Measurements from ENCODE around the gene SDK1.

SDK1 gene

DNA sequence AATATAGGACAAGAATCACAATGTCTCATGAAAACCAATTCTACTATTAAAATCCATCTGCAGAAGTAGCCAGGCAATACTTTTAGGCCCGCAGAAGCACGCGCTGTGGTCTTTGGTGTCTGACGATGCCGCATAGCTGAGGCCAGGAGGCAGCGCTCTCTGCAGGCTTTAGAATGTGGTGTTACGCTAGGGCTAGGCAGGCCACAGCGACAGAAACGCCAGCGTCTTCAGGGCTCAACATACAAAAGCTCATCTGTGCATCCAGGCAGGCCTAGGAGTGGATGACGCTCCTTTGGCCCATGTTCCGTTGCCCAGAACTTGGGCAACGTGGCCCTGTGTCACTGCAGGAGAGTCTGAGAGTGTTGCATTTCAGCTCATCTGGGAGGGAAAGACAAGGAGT, 779.9 kb downstream of the SDK1 start:
- no peaks in the 10 kb centered on the region for H3K36me3 ChIP-seq (ENCODE audit: control insufficient read depth, low read length)
- no peak overlapping the region for H3K27ac ChIP-seq (ENCODE audit: low read depth, low read length)
- peaks cover 24% of the 10 kb centered on the region for H3K9me3 ChIP-seq (ENCODE audit: control insufficient read depth, insufficient read depth, low read length)
- no peak for TF ChIP-seq EZH2phosphoT487 (IDR thresholded peaks at IDR 0.05; ENCODE audit: borderline replicate concordance, low read length)
- TF ChIP-seq, protein P1, sequence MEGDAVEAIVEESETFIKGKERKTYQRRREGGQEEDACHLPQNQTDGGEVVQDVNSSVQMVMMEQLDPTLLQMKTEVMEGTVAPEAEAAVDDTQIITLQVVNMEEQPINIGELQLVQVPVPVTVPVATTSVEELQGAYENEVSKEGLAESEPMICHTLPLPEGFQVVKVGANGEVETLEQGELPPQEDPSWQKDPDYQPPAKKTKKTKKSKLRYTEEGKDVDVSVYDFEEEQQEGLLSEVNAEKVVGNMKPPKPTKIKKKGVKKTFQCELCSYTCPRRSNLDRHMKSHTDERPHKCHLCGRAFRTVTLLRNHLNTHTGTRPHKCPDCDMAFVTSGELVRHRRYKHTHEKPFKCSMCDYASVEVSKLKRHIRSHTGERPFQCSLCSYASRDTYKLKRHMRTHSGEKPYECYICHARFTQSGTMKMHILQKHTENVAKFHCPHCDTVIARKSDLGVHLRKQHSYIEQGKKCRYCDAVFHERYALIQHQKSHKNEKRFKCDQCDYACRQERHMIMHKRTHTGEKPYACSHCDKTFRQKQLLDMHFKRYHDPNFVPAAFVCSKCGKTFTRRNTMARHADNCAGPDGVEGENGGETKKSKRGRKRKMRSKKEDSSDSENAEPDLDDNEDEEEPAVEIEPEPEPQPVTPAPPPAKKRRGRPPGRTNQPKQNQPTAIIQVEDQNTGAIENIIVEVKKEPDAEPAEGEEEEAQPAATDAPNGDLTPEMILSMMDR (IDR thresholded peaks at IDR 0.05; ENCODE audit: low read depth, low read length, poor library complexity, severe bottlenecking): no peak
- no peak overlapping the region for H3K4me3 ChIP-seq (ENCODE audit: low read length)
- no peaks in the 10 kb centered on the region for H3F3A ChIP-seq (ENCODE audit: control insufficient read depth, insufficient read depth)
- H3K4me1 ChIP-seq (ENCODE audit: control insufficient read depth, low read length): no peaks in the 10 kb centered on the region
- no peaks in the 10 kb centered on the region for H4K20me1 ChIP-seq (ENCODE audit: control insufficient read depth, insufficient read depth, low read depth, low read length)
- H3K27me3 ChIP-seq (ENCODE audit: control insufficient read depth, low read length): no peaks in the 10 kb centered on the region
- H3K9me2 ChIP-seq (replicated peaks; ENCODE audit: control insufficient read depth, low read length): no peaks in the 10 kb centered on the region
- no peak overlapping the region for H3K4me2 ChIP-seq (ENCODE audit: low read length)
- no peaks in the 10 kb centered on the region for H3K79me2 ChIP-seq (ENCODE audit: control insufficient read depth, low read length)

DNA sequence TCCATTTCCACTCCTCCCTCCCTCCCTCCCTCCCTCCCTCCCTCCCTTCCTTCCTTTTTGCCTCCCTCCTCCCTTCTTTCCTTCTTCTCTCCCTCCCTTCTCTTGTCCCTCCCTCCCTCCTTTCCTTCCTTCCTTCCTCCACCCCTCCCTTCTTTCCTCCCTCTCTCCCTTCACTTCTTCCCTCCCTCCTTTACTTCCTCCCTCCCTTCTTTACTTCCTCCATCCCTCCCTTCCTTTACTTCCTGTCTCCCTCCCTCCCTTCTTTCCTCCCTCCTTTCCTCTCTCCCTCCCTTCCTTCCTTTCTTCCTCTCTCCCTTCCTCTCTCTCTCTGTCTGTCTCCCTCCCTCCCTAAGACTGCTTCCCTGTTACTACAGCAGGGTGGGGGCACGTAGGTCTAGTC, 782.5 kb downstream of the SDK1 start:
- Histone ChIP-seq H3K4me3 (ENCODE audit: low read length) (no peak overlapping the region), H3F3A (ENCODE audit: control insufficient read depth, insufficient read depth) (no peaks in the 10 kb centered on the region), H3K9me3 (ENCODE audit: control insufficient read depth, insufficient read depth, low read length) (peaks cover 24% of the 10 kb centered on the region), H3K4me2 (ENCODE audit: low read length) (no peak overlapping the region), H3K27me3 (ENCODE audit: control insufficient read depth, low read length) (no peaks in the 10 kb centered on the region), H3K36me3 (ENCODE audit: control insufficient read depth, low read length) (no peaks in the 10 kb centered on the region), H3K27ac (ENCODE audit: low read depth, low read length) (no peak overlapping the region), H4K20me1 (ENCODE audit: control insufficient read depth, insufficient read depth, low read depth, low read length) (no peaks in the 10 kb centered on the region), H3K4me1 (ENCODE audit: control insufficient read depth, low read length) (no peaks in the 10 kb centered on the region), H3K9me2 (replicated peaks; ENCODE audit: control insufficient read depth, low read length) (no peaks in the 10 kb centered on the region), H3K79me2 (ENCODE audit: control insufficient read depth, low read length) (no peaks in the 10 kb centered on the region)
- TF ChIP-seq, protein P1 (IDR thresholded peaks at IDR 0.05; ENCODE audit: low read depth, low read length, poor library complexity, severe bottlenecking): no peak
- no peak for TF ChIP-seq EZH2phosphoT487 (IDR thresholded peaks at IDR 0.05; ENCODE audit: borderline replicate concordance, low read length)

DNA sequence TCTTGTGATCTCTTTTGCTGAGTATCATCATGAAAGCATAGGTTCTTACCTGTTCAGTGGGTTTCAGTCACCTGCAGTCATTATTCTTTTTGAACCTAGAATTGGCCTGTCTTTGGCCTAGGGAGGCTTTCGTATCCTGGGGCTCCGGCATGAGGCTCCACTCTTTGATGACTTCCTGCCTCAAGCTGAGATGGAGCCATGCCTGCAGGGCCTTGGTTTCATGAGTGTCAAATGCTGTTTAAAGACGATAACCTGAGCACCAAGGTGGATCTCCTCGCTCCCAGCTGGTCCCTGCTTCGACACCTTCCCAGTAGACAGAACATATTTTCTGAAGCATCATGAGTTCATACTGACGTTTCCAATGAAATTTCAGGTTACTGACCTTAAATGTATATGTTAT, 783.2 kb downstream of the SDK1 start:
- Histone ChIP-seq H3K36me3 (ENCODE audit: control insufficient read depth, low read length) (no peaks in the 10 kb centered on the region), H3K4me3 (ENCODE audit: low read length) (no peak overlapping the region), H3K9me2 (replicated peaks; ENCODE audit: control insufficient read depth, low read length) (no peaks in the 10 kb centered on the region), H3K4me1 (ENCODE audit: control insufficient read depth, low read length) (no peaks in the 10 kb centered on the region), H3K4me2 (ENCODE audit: low read length) (no peak overlapping the region), H3F3A (ENCODE audit: control insufficient read depth, insufficient read depth) (no peaks in the 10 kb centered on the region), H4K20me1 (ENCODE audit: control insufficient read depth, insufficient read depth, low read depth, low read length) (no peaks in the 10 kb centered on the region), H3K9me3 (ENCODE audit: control insufficient read depth, insufficient read depth, low read length) (peaks cover 17% of the 10 kb centered on the region), H3K79me2 (ENCODE audit: control insufficient read depth, low read length) (no peaks in the 10 kb centered on the region), H3K27me3 (ENCODE audit: control insufficient read depth, low read length) (no peaks in the 10 kb centered on the region), H3K27ac (ENCODE audit: low read depth, low read length) (no peak overlapping the region)
- TF ChIP-seq EZH2phosphoT487 (IDR thresholded peaks at IDR 0.05; ENCODE audit: borderline replicate concordance, low read length): no peak
- TF ChIP-seq, protein P1 (IDR thresholded peaks at IDR 0.05; ENCODE audit: low read depth, low read length, poor library complexity, severe bottlenecking): no peak

Data from DOHH2 (cell line).